Activated T-cell treated with anti-CD3 and anti-CD28 coated beads, Interleukin-2, amount 50 U/mL, for 4 hours (primary cell): ENCODE data around the gene ALG8. TPM values are rescaled to one million over a fixed set of nuclear protein-coding genes. Genes with fewer than 3 reads are reported as not detected.

Source experiments
- ATAC-seq, 2 donors: fragments of 200-7000 bp; cut with Tn5 transposase; one replicate each; pipeline ENCODE4 v1.10.0; 2021
- DNase-seq: peaks from one replicate; pipeline ENCODE4 v3.0.0-alpha.2; 2020
- H3K27me3 Mint-ChIP-seq: one replicate; pipeline ENCODE4 v1.8.0; 2021; ENCODE audit warnings: low read depth, mixed read lengths
- H3K36me3 Mint-ChIP-seq: one replicate; pipeline ENCODE4 v1.8.0; 2022; ENCODE audit warnings: mixed read lengths; ENCODE audit not compliant: insufficient read depth
- H3K4me1 Mint-ChIP-seq: one replicate; pipeline ENCODE4 v1.8.0; 2021; ENCODE audit warnings: low read depth, mixed read lengths
- H3K4me3 Mint-ChIP-seq: one replicate; pipeline ENCODE4 v1.8.0; 2021; ENCODE audit warnings: mild to moderate bottlenecking, moderate library complexity, mixed read lengths
- H3K9me3 Mint-ChIP-seq: one replicate; pipeline ENCODE4 v1.8.0; 2021; ENCODE audit warnings: mixed read lengths
- total RNA-seq, 3 donors: library from RNA; stranded (reverse); gene quantifications; one replicate each; pipeline ENCODE4 v1.2.1, GENCODE V29; 2021

ALG8 gene
- total RNA-seq, 3 donors from 2014 or later: 41.4 to 54.2 (median 51.5) TPM

- no peaks in the 10 kb centered on the region for H3K4me1 Mint-ChIP-seq
- DNase-seq (no peak), ATAC-seq (no peak)
- no peaks in the 10 kb centered on the region for H3K27me3 Mint-ChIP-seq
- H3K9me3 Mint-ChIP-seq: no peaks in the 10 kb centered on the region
- H3K4me3 Mint-ChIP-seq: no peak overlapping the region
- peaks cover 14% of the 10 kb centered on the region for H3K36me3 Mint-ChIP-seq
Observed at GRCh38 chr11:78168539-78169477, 29.4 kb upstream of the ALG8 start.

DNA sequence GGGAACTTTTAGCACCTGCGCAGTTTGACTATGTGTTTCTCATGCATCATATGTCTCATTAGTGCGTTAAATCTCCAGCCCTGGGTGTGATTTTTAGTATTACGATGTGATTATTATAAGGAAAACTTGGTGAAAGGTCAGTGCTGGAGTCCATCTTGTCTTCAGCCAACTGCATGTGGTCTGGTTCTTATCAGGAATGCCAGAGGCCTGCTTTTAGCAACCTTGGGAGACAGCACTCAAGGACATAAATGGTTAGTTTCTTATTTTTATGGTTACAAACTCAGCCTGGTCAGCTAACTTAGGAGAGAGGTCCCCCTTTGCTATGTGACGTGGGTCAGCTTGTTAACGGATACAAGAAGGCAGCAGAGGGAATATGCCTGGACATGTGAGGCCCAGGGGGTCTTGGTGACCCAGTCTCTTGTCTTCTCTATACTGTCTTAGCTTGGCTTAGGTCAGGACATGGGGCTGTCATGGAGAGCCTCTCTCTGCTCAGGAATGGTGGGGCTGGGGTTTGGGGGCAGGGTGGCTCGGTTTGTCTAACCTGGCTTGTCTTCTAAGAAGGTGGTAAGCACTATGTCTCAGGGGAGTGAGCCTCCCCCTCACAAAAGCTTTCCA, 27.5 kb upstream of the ALG8 start:
- ATAC-seq (no peak), DNase-seq (no peak)
- Mint-ChIP-seq H3K4me1 (no peaks in the 10 kb centered on the region), H3K36me3 (no peaks in the 10 kb centered on the region), H3K27me3 (no peaks in the 10 kb centered on the region), H3K9me3 (no peaks in the 10 kb centered on the region), H3K4me3 (no peak overlapping the region)

GRCh38 chr11:78164471-78164870, 25.0 kb upstream of the ALG8 start:
- ATAC-seq (no peak), DNase-seq (no peak)
- H3K36me3 Mint-ChIP-seq: no peaks in the 10 kb centered on the region
- H3K4me3 Mint-ChIP-seq: no peak overlapping the region
- H3K9me3 Mint-ChIP-seq: no peaks in the 10 kb centered on the region
- no peaks in the 10 kb centered on the region for H3K4me1 Mint-ChIP-seq
- H3K27me3 Mint-ChIP-seq: no peaks in the 10 kb centered on the region

GRCh38 chr11:78163828-78164227, 24.4 kb upstream of the ALG8 start:
- DNase-seq (no peak), ATAC-seq (no peak)
- Mint-ChIP-seq H3K27me3 (no peaks in the 10 kb centered on the region), H3K4me1 (no peaks in the 10 kb centered on the region), H3K4me3 (no peak overlapping the region), H3K36me3 (no peaks in the 10 kb centered on the region), H3K9me3 (no peaks in the 10 kb centered on the region)

GRCh38 chr11:78161962-78162371, 22.5 kb upstream of the ALG8 start:
- H3K27me3 Mint-ChIP-seq: no peaks in the 10 kb centered on the region
- no peaks in the 10 kb centered on the region for H3K4me1 Mint-ChIP-seq

GRCh38 chr11:78161346-78161745, 21.9 kb upstream of the ALG8 start:
- ATAC-seq (no peak), DNase-seq (no peak)
- no peak overlapping the region for H3K4me3 Mint-ChIP-seq
- H3K36me3 Mint-ChIP-seq: no peaks in the 10 kb centered on the region
- no peaks in the 10 kb centered on the region for H3K4me1 Mint-ChIP-seq
- H3K27me3 Mint-ChIP-seq: no peaks in the 10 kb centered on the region
- H3K9me3 Mint-ChIP-seq: no peaks in the 10 kb centered on the region

More at GRCh38 chr11:78161962-78162371, 22.5 kb upstream of the ALG8 start:
- Mint-ChIP-seq H3K36me3 (no peaks in the 10 kb centered on the region), H3K4me3 (no peak overlapping the region), H3K9me3 (no peaks in the 10 kb centered on the region)
- DNase-seq: no peak
- ATAC-seq: no peak

DNA sequence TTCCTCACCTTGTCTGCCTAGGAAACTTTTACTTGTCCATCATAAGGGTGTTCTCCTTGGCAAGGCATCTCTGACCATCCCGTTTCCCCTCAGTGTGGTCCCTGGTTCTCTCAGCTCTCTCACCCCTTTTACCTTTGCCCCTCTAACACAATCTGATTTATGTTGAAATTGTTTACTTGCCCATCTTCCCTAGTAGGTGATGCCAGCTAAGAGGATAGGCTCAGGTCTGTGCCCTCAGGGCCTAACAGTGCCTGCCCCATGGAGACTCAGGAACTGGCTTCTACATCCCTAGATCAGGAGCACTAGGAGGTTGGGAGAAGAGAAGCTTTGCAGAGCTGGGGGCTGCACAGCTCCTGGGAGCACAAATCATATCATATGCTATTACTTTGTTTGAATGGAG, 21.1 kb upstream of the ALG8 start:
- Mint-ChIP-seq H3K36me3 (no peaks in the 10 kb centered on the region), H3K9me3 (no peaks in the 10 kb centered on the region), H3K4me1 (no peaks in the 10 kb centered on the region), H3K4me3 (no peak overlapping the region), H3K27me3 (no peaks in the 10 kb centered on the region)
- DNase-seq (no peak), ATAC-seq (no peak)

DNA sequence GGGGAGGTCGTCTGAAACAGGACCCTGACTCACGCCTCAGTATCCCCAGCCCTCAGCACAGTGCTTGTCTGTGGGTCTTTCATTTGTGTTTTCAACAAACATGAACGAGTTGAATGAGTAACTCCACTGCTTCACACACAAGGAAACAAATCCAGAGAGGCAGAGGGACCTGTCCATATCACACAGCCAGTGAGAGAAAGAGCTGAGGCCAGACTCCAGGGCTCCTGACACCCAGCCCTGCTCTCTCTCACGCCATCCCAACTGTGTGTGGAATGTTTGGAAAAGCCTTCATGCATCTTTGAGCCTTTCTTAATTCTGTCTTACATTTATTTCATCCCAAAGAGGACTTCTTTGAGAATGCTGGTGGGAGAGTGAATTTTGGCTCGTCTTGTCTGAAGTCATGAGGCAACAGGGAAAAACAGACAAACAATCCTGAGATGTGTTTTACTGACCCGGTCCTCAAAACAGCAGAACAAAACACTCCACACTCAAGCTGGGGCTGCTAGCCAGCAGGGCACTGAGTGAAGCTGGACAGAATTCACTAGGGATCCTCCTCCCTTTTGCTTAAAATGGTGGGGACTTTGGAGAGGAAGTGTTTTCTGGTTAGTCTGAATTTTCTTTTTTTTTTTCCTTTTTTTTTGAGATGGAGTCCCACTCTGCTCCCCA, 19.7 kb upstream of the ALG8 start:
- Mint-ChIP-seq H3K4me1 (no peaks in the 10 kb centered on the region), H3K27me3 (no peaks in the 10 kb centered on the region), H3K4me3 (no peak overlapping the region), H3K36me3 (no peaks in the 10 kb centered on the region), H3K9me3 (no peaks in the 10 kb centered on the region)
- DNase-seq: no peak
- ATAC-seq: no peak

DNA sequence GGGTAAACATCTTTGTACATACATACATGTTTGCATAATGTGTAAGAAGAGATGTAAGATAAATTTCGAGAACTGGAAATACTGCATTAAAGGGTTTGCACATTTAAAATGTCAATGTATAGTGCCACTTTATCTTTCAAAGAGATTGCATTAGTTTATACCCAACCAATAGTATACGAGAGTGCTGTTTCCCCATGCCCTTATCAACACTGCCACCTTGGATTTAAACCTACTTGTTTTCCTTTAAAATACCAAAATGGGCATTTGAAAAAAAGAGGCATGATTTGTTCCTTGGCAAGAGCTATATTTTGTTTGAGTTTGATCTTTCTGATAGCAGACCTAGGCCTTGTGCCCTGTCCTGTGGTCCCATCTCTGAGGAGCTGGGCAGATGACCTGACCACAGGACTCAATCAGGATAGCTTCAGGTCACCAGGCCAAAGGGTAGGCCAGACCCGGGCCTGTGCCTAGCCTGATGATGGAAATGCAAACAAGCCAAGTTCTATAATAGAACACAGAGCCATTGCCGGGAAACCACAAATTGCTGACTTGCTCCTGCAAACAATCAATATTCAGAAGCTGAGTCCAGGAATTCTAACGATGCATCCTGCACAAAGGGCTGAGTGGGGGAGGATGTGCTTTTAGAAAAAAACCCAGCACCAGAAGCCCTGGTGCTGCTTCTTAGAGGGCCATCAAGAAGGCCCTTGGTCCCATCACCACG, 16.9 kb upstream of the ALG8 start:
- no peaks in the 10 kb centered on the region for H3K27me3 Mint-ChIP-seq
- H3K4me1 Mint-ChIP-seq: no peaks in the 10 kb centered on the region
- H3K9me3 Mint-ChIP-seq: no peaks in the 10 kb centered on the region
- DNase-seq: no peak
- ATAC-seq: no peak
- H3K4me3 Mint-ChIP-seq: no peak overlapping the region
- no peaks in the 10 kb centered on the region for H3K36me3 Mint-ChIP-seq

- Mint-ChIP-seq H3K4me3 (no peak overlapping the region), H3K27me3 (no peaks in the 10 kb centered on the region), H3K9me3 (no peaks in the 10 kb centered on the region), H3K4me1 (no peaks in the 10 kb centered on the region), H3K36me3 (no peaks in the 10 kb centered on the region)
- ATAC-seq (no peak), DNase-seq (no peak)
Observed at GRCh38 chr11:78151804-78152203, 12.4 kb upstream of the ALG8 start.

- DNase-seq (no peak), ATAC-seq (no peak)
- H3K36me3 Mint-ChIP-seq: no peaks in the 10 kb centered on the region
Observed at GRCh38 chr11:78150754-78151153, 11.3 kb upstream of the ALG8 start.

GRCh38 chr11:78150346-78150745, 10.9 kb upstream of the ALG8 start:
- no peak for ATAC-seq
- Mint-ChIP-seq H3K4me3 (no peak overlapping the region), H3K27me3 (no peaks in the 10 kb centered on the region), H3K4me1 (no peaks in the 10 kb centered on the region), H3K9me3 (no peaks in the 10 kb centered on the region), H3K36me3 (no peaks in the 10 kb centered on the region)
- no peak for DNase-seq

More at GRCh38 chr11:78150754-78151153, 11.3 kb upstream of the ALG8 start:
- no peaks in the 10 kb centered on the region for H3K4me1 Mint-ChIP-seq
- no peak overlapping the region for H3K4me3 Mint-ChIP-seq
- H3K9me3 Mint-ChIP-seq: no peaks in the 10 kb centered on the region
- no peaks in the 10 kb centered on the region for H3K27me3 Mint-ChIP-seq

- Mint-ChIP-seq H3K4me1 (no peaks in the 10 kb centered on the region), H3K36me3 (no peaks in the 10 kb centered on the region), H3K4me3 (no peak overlapping the region), H3K27me3 (no peaks in the 10 kb centered on the region), H3K9me3 (no peaks in the 10 kb centered on the region)
- ATAC-seq (no peak), DNase-seq (no peak)
Observed at GRCh38 chr11:78149646-78150045, 10.2 kb upstream of the ALG8 start.

DNA sequence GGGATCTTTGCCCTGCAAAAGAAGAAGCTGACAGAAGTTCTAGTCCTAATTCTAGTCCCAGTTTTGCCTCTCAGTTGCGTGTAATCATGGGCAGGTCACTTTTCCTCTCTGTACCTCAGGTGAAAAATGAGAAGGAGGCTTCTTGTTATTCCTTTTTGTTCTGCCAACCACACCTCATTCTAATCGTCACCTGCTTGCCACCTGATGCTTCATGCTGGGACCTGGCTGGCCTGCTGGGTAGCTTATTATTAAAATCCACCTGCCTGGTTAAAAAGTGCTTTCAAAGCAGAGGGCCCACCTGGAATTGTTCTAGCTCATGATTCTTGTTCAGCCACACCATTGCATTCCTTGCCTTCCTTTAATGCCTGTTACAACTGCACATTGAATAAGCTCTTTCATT, 8.4 kb upstream of the ALG8 start:
- DNase-seq (no peak), ATAC-seq (no peak)
- no peaks in the 10 kb centered on the region for H3K27me3 Mint-ChIP-seq
- H3K9me3 Mint-ChIP-seq: no peaks in the 10 kb centered on the region
- peaks cover 3% of the 10 kb centered on the region for H3K36me3 Mint-ChIP-seq
- H3K4me1 Mint-ChIP-seq: no peaks in the 10 kb centered on the region
- no peak overlapping the region for H3K4me3 Mint-ChIP-seq
